Activated naive CD8-positive, alpha-beta T cell treated with anti-CD3 and anti-CD28 coated beads, Interleukin-2, amount 50 U/mL, for 24 hours (primary cell): Measurements from ENCODE around the gene IL19.

Source experiments
- ATAC-seq: fragments of 150-1000 bp; cut with Tn5 transposase; one replicate; pipeline ENCODE4 v1.10.0; 2021
- DNase-seq: peaks from one replicate; pipeline ENCODE4 v3.0.0; 2021
- H3K27ac Mint-ChIP-seq: one replicate; pipeline ENCODE4 v1.8.0; 2021; ENCODE audit warnings: mild to moderate bottlenecking, mixed read lengths
- H3K27me3 Mint-ChIP-seq: one replicate; pipeline ENCODE4 v1.8.0; 2021; ENCODE audit warnings: mixed read lengths
- H3K36me3 Mint-ChIP-seq: one replicate; pipeline ENCODE4 v1.8.0; 2021; ENCODE audit warnings: low read depth, mixed read lengths
- H3K4me1 Mint-ChIP-seq: one replicate; pipeline ENCODE4 v1.8.0; 2021; ENCODE audit warnings: mixed read lengths
- H3K4me3 Mint-ChIP-seq: one replicate; pipeline ENCODE4 v1.8.0; 2021; ENCODE audit warnings: mild to moderate bottlenecking, moderate library complexity, mixed read lengths
- H3K9me3 Mint-ChIP-seq: one replicate; pipeline ENCODE4 v1.8.0; 2021; ENCODE audit warnings: mixed read lengths

IL19 gene

DNA sequence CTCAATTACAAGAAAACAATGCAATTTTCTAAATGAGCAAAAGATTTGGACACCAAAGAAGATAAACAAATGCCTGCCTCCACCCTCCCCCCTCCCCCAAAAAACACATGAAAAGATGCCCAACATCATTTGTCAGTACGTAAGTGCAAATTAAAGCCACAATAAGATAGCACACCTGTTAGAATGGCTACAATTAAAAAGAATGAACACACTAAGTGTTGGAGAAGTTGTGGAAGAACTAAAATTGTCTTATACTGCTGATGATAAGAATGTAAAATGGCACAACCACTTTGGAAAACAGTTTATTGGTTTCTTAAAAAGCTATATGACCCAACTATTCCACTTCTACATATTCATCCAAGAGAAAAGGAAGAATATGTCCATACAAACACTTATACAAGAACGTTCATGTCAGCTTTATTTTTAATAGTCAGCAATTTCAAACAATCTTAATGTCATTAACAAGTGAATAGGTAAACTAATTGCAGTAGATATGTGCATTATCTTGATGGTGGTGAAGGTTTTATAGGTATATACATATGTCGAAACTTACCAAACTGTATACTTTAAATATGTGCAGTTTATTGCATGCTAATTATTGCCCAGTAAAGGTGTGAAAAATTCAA lies 105.3 kb downstream of the IL19 start:
- Mint-ChIP-seq H3K9me3 (peaks cover 33% of the 10 kb centered on the region), H3K4me1 (peaks cover 4% of the 10 kb centered on the region), H3K27me3 (no peaks in the 10 kb centered on the region), H3K27ac (no peak overlapping the region), H3K36me3 (peaks cover 12% of the 10 kb centered on the region), H3K4me3 (no peak overlapping the region)
- DNase-seq: no peak
- ATAC-seq: no peak

DNA sequence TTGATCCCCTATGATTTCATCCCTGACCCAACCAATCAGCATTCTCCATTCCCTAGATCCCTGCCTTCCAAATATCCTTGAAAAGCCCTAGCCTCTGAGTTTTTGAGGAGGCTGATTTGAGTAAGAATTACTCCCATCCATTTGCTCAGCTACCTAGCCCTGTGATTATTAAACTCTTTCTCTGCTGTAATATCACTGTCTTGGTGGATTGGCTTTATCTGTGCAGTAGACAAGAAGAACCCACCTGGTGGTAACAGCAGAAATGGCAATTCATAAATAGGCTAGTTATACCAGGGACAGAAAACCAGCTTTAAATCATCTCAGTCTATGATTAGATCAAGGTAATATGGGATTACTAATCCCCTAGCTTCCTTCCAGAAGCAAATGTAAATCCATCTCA lies 107.9 kb downstream of the IL19 start:
- Mint-ChIP-seq H3K9me3 (peaks cover 33% of the 10 kb centered on the region), H3K36me3 (peaks cover 12% of the 10 kb centered on the region), H3K27me3 (no peaks in the 10 kb centered on the region), H3K4me1 (peaks cover 4% of the 10 kb centered on the region), H3K4me3 (no peak overlapping the region), H3K27ac (no peak overlapping the region)
- DNase-seq (no peak), ATAC-seq (no peak)

DNA sequence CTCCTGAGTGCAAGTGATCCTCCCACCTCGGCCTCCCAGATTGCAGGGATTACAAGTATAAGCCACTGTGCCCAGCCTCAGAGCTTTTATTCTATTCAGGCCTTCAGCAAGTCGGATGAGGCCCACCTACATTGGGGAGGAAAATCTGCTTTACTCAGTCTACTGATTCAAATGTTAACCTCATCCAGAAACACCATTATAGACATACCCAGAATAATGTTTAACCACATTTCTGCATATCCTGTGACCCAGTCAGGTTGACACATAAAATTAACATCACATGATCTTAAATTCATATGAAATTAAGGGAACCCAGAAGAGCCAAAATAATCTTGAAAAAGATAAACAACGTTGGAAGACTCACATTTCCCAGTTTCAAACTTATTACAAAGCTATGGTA lies 109.7 kb downstream of the IL19 start:
- peaks cover 10% of the 10 kb centered on the region for H3K36me3 Mint-ChIP-seq
- DNase-seq (no peak), ATAC-seq (peak; percentile 61)
- peaks cover 4% of the 10 kb centered on the region for H3K4me1 Mint-ChIP-seq
- H3K27me3 Mint-ChIP-seq: peaks cover 3% of the 10 kb centered on the region
- peaks cover 29% of the 10 kb centered on the region for H3K9me3 Mint-ChIP-seq
- no peak overlapping the region for H3K4me3 Mint-ChIP-seq
- H3K27ac Mint-ChIP-seq: no peak overlapping the region

DNA sequence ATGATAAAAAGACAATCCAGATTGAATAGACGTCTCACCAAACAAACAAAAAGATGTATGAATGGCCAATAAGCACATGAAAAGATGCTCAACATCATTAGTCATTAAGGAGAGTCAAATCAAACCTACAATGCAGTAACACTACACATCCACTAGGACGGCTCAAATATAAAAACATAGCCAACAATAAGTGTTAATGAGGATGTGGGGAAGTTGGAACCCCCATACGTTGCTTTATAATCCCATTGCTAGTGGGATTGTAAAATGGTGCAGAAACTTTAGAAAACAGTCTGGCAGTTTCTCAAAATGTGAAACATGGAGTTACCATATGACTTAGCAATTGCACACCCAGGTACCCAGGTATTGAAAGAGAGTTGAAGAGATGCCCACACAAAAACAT lies 112.0 kb downstream of the IL19 start:
- Mint-ChIP-seq H3K4me3 (no peak overlapping the region), H3K36me3 (peaks cover 6% of the 10 kb centered on the region), H3K27ac (no peak overlapping the region), H3K9me3 (peaks cover 14% of the 10 kb centered on the region), H3K4me1 (peaks cover 4% of the 10 kb centered on the region), H3K27me3 (peaks cover 3% of the 10 kb centered on the region)
- no peak for DNase-seq
- ATAC-seq: no peak

DNA sequence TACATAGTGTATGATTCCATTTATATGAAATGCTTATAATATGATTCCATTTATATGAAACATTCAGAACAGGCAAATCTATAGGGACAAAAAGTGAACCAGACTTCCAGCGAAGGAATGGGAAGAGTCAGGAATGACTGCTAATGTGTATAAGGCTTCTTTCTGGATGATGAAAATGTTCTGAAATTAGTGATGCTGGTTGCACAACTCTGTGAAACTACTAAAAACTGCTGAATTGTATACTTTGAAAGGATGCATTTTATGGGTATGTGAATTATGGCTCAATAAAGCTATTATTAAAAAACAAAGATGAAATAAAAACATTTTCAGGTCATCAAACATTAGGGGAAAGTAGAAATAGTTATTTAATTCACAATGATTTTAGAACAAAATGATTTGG lies 112.6 kb downstream of the IL19 start:
- Mint-ChIP-seq H3K27me3 (peaks cover 3% of the 10 kb centered on the region), H3K36me3 (peaks cover 3% of the 10 kb centered on the region), H3K9me3 (peaks cover 11% of the 10 kb centered on the region), H3K4me1 (peaks cover 4% of the 10 kb centered on the region), H3K27ac (no peak overlapping the region), H3K4me3 (no peak overlapping the region)
- no peak for DNase-seq
- no peak for ATAC-seq

DNA sequence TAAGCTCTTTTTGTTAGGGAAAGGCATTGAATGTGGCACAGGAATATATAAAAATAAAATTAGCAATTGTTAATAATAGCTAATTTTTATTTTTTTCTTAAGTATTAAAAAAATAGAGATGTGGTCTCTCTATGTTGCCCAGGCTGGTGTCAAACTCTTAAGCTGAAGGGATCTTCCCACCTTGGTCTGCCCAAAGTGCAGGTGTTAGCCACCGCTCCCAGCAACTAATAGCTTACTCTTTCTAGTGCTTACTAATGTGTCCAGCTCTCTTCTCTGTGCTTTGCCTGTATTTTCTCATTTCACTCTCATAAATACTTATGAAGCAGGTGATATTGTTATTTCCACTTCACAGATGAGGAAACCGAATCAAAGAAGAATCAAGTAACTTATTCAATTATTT lies 113.3 kb downstream of the IL19 start:
- peaks cover 3% of the 10 kb centered on the region for H3K27me3 Mint-ChIP-seq
- H3K4me3 Mint-ChIP-seq: no peak overlapping the region
- no peak overlapping the region for H3K27ac Mint-ChIP-seq
- no peak for DNase-seq
- H3K4me1 Mint-ChIP-seq: peaks cover 4% of the 10 kb centered on the region
- no peak for ATAC-seq
- H3K36me3 Mint-ChIP-seq: no peaks in the 10 kb centered on the region
- H3K9me3 Mint-ChIP-seq: peaks cover 3% of the 10 kb centered on the region

DNA sequence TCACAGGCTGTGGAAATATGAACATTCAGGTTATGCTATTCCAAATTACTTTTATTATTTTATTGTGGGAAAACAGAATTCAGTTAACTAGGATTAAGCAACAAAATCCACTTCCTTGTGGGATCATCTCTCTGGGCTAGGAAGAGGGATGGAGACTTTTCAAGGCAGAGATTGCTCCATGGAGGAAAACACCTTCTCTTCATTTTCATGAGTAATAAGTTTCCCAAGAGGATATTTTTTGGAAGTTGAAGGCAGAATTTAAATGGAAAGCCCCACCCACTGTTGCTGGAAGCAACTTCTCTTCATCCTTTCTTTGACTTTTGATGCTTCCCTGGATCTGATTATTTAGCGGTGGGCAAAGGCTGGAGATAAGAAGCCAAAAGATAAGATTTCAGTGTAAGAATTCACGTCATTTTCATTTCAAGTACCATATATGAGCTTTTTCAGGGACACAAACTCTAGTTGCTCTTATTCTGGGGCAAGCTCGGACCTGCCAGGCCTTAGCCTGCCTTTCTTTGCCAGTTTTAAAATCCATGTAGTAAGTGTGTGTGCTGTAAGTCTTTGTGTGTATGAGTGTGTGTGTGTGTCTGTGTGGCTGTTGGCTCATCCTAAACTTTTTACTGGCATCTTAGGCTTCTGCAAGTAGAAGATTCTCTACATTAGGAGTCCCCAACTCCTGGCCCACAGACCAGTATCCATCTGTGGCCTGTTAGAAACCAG lies 114.9 kb downstream of the IL19 start:
- Mint-ChIP-seq H3K4me1 (peaks cover 17% of the 10 kb centered on the region), H3K36me3 (no peaks in the 10 kb centered on the region), H3K27ac (no peak overlapping the region), H3K9me3 (no peaks in the 10 kb centered on the region), H3K27me3 (peaks cover 3% of the 10 kb centered on the region), H3K4me3 (no peak overlapping the region)
- no peak for ATAC-seq
- no peak for DNase-seq

DNA sequence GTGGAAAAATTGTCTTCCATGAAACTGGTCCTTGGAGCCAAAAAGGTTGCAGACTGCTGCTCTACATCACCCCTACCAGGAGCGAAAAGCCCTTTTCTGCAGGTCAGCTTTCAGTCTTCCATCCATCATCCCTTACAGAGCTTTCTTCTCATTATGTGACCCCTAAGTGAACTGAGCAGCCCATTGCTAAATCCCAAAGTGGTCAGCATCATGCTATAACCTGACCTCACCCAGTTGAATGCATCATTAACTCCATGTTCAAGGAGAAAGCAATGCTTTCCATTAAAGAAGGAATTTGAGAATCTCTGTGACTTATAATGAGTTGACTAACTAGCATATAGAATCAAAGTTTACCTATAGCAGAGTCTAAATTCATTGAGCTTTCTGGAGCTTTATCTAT lies 116.3 kb downstream of the IL19 start:
- H3K9me3 Mint-ChIP-seq: no peaks in the 10 kb centered on the region
- H3K27ac Mint-ChIP-seq: no peak overlapping the region
- H3K27me3 Mint-ChIP-seq: peaks cover 3% of the 10 kb centered on the region

DNA sequence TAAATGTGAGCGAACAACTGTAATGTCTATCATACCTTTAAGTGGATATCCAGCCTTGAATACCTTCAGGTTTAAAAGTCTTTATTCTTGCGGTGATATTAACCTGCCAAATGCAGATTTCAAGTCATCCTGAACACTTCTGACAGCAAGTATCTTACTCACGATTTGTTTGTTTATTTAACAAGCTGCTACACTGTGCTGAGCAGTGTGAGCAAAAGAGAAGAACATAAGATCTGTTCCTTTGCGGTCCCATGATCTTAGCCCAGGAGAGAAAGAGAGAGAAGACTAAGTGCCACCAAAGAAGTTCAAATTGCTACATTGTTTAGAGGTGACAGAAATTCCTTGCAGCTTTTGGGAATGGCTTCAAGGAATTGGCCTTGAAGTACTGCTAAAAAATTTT lies 117.1 kb downstream of the IL19 start:
- H3K36me3 Mint-ChIP-seq: no peaks in the 10 kb centered on the region
- no peaks in the 10 kb centered on the region for H3K9me3 Mint-ChIP-seq
- DNase-seq (no peak), ATAC-seq (no peak)
- peaks cover 36% of the 10 kb centered on the region for H3K4me1 Mint-ChIP-seq
- H3K27me3 Mint-ChIP-seq: peaks cover 3% of the 10 kb centered on the region
- no peak overlapping the region for H3K27ac Mint-ChIP-seq
- H3K4me3 Mint-ChIP-seq: no peak overlapping the region

More for the DNA sequence above, 116.3 kb downstream of the IL19 start:
- Mint-ChIP-seq H3K4me3 (no peak overlapping the region), H3K4me1 (peaks cover 29% of the 10 kb centered on the region), H3K36me3 (no peaks in the 10 kb centered on the region)
- no peak for ATAC-seq
- no peak for DNase-seq

DNA sequence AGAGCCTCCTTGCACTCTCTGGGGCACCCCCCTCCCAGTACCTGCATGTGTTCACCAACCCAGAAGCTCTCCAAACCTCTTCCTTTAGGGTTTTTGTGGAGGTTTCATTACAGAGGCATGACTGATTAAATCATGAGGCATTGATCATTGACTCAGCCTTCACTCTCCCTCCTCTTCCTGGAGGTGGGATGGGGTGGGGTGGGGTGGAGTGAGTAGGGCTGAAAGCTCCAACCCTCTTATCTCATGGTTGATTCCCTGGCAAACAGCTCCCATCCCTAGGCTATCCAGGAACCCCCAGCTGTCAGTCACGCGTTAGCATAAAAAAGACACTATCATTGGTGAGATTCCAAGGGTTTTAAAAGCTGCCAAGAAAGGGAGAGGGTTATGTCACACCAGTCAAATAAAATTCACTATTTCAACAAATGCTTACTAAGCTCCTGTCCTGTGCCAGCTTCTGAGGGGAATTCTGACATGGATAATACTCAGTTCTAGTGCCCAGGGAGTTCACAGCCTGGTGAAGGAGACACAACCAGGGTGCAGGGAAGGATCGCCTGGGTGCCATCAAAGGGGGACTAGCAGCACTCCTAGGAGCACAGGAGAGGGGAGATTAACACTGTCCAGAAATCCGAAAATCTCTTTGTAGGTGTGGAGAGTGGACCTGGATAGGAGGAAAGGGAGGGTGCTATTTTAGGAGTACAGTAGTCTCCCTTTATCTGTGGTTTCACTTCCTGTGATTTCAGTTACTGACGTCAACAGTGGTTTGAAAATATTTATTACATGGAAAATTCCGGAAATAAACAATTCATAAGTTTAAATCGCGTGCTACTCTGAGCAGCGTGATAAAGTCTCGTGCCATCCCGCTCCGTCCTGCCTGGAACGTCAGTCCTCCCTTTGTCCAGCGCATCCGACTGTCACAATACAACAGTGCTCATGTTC lies 119.8 kb downstream of the IL19 start:
- Mint-ChIP-seq H3K4me1 (peaks cover 60% of the 10 kb centered on the region), H3K4me3 (no peak overlapping the region), H3K9me3 (no peaks in the 10 kb centered on the region), H3K27me3 (no peaks in the 10 kb centered on the region), H3K27ac (peak overlapping the region; percentile 24), H3K36me3 (no peaks in the 10 kb centered on the region)
- peak; percentile 70 for ATAC-seq
- DNase-seq: no peak

DNA sequence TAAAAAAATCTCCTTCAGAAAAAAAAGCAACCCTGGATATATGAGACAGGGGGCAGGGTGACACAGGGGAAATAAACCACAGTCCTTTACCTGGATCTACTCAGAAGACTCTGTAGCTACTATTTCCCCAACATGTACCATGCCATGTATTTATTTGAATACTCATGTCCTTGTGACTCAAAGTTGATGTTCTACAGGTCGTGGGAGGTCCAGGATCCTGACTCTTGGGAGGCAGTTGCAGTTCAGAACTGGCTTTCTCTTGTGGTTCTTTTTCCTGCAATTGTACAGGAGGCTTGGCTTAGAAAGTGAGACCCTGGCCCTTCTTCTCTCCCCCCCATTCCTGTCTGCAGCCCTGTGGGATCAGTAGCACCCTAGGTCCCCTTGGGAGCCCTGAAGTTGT lies 120.8 kb downstream of the IL19 start:
- Mint-ChIP-seq H3K27ac (no peak overlapping the region), H3K27me3 (no peaks in the 10 kb centered on the region), H3K36me3 (no peaks in the 10 kb centered on the region), H3K9me3 (no peaks in the 10 kb centered on the region), H3K4me3 (no peak overlapping the region), H3K4me1 (peaks cover 70% of the 10 kb centered on the region)
- ATAC-seq: no peak
- no peak for DNase-seq
